Erythroblast (primary cell): ENCODE results near the gene ERP27.

Source experiments
- DNase-seq, 2 experiments: peaks; one replicate each; lab custom pipeline; 2025; lab: John Stamatoyannopoulos, UW
- GATA1 ChIP-seq: IDR thresholded peaks from 2 replicates; pipeline ENCODE4 v1.6.1; 2011; ENCODE audit warnings: low read depth, mild to moderate bottlenecking, control low read depth, low read length, moderate library complexity
- POLR2A ChIP-seq: IDR thresholded peaks from 2 replicates; pipeline ENCODE4 v1.6.1; 2011; ENCODE audit warnings: mild to moderate bottlenecking, low read length

Gene ERP27

GRCh38 chr12:14915736-14916135, 22.6 kb downstream of the ERP27 start:
- DNase-seq: no peak
- TF ChIP-seq POLR2A: no peak
- no peak for TF ChIP-seq GATA1

- TF ChIP-seq POLR2A (no peak), GATA1 (no peak)
- no peak for DNase-seq
These were observed 25.0 kb downstream of the ERP27 start for GRCh38 chr12:14913381-14913781.

GRCh38 chr12:14911131-14911530, 27.2 kb downstream of the ERP27 start:
- no peak for TF ChIP-seq POLR2A
- no peak for TF ChIP-seq GATA1
- DNase-seq: no peak

DNA sequence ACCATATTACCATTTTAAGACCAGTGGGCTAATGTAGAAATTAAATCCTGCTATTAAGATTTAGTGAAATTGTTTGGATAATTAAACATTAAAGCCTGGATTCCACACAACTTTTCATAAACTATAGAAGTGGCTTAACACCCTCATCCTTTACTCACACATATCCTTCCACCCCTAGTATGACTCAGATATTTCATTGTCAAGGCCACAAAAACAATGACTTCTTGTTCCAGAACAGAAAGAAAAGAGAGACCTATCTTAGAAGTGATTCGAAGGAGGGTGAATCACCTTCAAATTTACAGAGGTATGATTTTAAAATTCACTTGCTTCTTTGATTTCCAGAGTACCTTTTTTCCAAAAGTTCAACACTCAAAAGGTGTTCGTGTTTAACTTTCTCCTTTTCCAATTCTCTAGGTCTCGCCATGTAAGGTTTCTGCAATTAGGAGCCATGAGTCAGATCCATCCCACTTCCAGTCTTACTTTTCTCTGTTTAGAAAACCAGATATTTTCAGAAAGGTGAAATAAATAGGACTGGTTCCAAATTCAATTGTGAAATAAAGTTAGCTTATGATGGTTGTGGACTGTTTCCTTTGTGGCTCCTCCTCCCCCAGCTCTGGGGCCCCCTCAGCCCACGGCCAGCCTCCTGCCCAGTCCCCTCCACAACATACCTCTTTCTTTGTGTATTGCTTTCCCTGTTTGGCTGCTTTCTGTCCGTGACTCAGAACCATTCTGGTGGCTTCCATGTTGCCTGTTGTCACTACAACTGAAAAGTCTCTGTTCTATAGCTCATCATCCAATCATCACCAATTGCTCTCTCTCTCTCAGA, 28.0 kb downstream of the ERP27 start:
- DNase-seq: no peak
- no peak for TF ChIP-seq POLR2A

GRCh38 chr12:14907953-14908352, 30.4 kb downstream of the ERP27 start:
- no peak for DNase-seq
- TF ChIP-seq GATA1 (no peak), POLR2A (no peak)

DNA sequence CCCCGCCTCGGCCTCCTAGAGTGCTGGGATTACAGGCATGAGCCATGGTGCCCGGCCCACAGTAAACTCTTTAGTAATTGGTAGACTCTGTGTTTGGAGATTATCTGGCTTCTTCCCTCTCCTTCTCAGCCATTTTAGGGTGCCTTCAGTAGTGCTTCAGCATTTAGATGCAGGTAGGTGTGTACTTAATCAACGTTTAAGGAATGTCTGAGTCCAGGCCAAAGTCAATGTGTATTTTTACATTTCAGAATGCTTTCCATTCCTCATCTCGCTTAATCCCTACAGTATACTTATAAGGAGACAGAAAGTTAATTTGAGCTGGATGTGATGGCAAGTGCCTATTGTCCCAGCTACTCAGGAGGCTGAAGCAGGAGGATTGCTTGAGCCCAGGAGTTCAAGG, 32.2 kb downstream of the ERP27 start:
- no peak for DNase-seq
- TF ChIP-seq POLR2A: no peak
- no peak for TF ChIP-seq GATA1

DNA sequence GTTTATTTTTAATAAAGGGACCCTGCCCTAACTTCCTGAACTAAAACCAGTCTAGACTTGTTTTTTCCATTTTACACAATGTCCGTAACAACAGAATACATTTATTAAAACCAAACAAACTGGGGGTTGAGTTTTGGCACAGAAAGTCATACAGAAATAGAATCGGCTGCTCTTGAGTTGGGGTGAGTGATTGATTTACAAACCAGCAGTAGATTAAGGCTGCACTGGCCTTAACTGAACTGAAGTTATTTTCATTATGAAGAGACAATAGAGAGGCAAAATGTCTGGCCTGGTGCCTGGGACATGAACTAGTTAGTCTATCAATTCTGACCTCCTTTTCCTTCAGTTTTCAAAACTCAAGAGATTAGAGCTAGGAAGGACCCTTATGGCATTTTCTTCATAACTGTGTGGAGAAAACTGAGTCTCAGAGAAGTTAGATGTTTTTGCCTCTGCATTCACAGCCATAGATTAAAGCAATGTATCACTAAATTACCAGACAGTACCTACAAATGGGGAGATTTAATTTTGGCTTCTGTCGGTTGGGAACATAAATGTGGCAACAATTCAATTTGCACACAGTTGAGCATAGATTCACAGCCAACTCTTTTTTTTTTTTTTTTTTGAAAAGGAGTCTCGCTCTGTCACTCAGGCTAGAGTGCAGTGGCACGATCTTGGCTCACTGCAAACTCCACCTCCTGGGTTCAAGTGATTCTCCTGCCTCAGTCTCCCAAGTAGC, 32.9 kb downstream of the ERP27 start:
- no peak for DNase-seq
- TF ChIP-seq POLR2A (no peak), GATA1 (no peak)

GRCh38 chr12:14904854-14905253, 33.5 kb downstream of the ERP27 start:
- no peak for TF ChIP-seq POLR2A
- TF ChIP-seq GATA1: no peak
- no peak for DNase-seq

DNA sequence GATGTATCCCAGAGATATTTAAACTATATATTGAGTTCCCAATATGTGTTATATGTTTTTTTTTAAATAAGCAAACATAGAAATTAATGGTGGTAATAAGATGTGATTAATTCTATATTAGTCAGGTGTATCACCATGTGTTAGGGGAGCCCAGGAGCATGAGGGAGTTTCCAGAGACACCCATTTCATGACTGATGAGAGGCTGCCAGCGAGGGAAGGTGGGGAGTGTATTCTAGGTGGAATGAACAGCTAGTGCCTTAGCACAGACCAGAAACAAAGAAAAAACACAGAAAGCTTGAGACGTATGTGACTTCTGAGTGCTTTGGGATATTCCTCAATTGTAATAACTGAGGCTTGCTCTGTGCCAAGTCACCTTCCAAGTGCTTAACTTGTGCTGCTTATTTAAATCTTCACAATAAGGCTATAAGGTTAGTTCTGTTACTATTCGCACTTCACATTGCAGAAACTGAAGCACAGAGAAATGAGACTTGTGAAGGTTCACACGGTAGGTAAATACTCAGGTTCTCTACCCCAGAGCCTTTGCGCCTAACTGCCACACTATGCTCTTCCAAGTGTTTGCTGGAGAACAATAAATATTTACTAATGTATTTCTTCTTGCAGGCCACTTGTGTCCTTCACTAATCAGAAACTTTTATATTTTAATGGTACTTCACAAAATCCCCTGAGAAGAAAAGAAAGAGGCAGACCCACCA, 34.8 kb downstream of the ERP27 start:
- no peak for TF ChIP-seq GATA1
- no peak for TF ChIP-seq POLR2A
- DNase-seq: peak in 1 of 2 experiments; percentile 30

DNA sequence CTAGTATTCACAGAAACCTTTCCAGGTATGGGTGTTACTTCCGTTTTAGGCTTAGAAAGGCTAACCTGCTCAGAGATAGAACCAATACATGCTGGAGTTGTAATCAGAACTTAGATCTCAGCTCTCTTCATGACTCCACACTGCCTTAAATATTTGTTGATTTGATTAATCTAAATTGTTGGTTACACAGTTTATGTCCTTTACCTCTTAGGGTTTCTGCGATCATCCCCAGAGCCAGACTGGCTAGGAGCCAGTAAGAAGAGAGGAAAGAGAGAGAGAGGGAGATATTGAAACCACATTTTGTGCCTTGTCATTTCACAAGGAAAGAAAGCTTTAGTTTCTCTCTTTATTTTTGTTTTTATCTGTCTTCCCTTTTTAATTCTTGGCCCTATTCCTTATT, 35.9 kb downstream of the ERP27 start:
- peak; percentile 68 to 78 for DNase-seq
- TF ChIP-seq GATA1: no peak
- no peak for TF ChIP-seq POLR2A

- TF ChIP-seq POLR2A (no peak), GATA1 (no peak)
- peak; percentile 41 to 46 for DNase-seq
These were observed 37.1 kb downstream of the ERP27 start for GRCh38 chr12:14901228-14901562.

DNA sequence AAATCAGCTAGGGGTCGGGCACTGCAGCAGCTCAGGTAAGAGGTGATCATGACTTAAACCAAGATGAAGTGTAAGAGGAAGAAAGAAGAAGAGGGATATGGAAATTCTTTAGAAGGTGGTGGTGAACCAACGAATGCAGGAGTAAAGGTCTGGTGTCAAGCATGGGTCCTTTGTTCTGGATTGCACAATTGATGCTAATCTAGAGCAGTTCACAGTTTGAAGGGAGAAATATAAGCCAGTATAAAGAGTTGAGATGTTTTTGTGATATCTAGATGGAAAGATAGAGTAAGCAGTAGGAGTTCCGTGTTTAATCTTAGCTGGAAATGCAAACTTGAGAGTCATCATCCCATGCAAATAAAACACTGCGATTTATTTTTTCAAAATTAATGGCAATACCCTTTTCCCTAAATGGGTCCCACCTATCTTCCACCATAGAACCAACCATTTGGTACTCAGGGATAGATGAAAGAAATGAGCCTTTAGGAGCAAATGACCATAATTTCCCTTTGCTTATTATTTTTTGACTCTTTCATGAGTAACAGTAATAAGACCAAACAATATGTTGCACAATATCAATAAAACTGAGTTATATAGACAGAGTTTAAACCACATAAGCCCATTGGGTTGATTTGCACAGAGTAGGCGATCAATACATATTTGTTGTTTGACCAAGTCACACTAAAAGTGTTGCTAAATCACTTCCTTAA, 37.7 kb downstream of the ERP27 start:
- DNase-seq: no peak
- TF ChIP-seq GATA1 (no peak), POLR2A (no peak)

GRCh38 chr12:14896521-14897169, 41.7 kb downstream of the ERP27 start:
- peak; percentile 87 to 95 for DNase-seq
- no peak for TF ChIP-seq GATA1
- no peak for TF ChIP-seq POLR2A
